GM19468 (cell line): Measurements from ENCODE around the gene USP53.
"Not testable (repeated sequence)": the region's sequence is repeated elsewhere in the genome, so short reads cannot be mapped to it uniquely, and the experiment has no call there.

ENCODE experiments used
- ATAC-seq: cut with Tn5 transposase; IDR thresholded peaks from one replicate; pipeline ENCODE4 v1.9.1; 2021; ENCODE audit warnings: mild to moderate bottlenecking, moderate library complexity, moderate number of reproducible peaks; ENCODE audit not compliant: unreplicated experiment; ENCODE audit errors: extremely low read depth

USP53 gene

GRCh38 chr4:119212234-119212963 is at the start of gene USP53:
Gene USP53, plus strand, starts transcription at chr4:119212713. Its CDS starts 27,047 bp downstream, at chr4:119239760.
- peak; percentile 79 for ATAC-seq

GRCh38 chr4:119165767-119166166 is 46.7 kb upstream of the USP53 start:
- no peak for ATAC-seq

GRCh38 chr4:119170195-119170594 is 42.3 kb upstream of the USP53 start:
- no peak for ATAC-seq

GRCh38 chr4:119172223-119172622 is 40.3 kb upstream of the USP53 start:
- ATAC-seq, result no peak

GRCh38 chr4:119173729-119174361 is 38.7 kb upstream of the USP53 start:
- ATAC-seq, result not testable (repeated sequence)

GRCh38 chr4:119179011-119179410 is 33.5 kb upstream of the USP53 start:
- no peak for ATAC-seq

GRCh38 chr4:119184128-119184527 is 28.4 kb upstream of the USP53 start:
- no peak for ATAC-seq

GRCh38 chr4:119189638-119190037 is 22.9 kb upstream of the USP53 start:
- no peak for ATAC-seq

- ATAC-seq, result no peak
Observed at GRCh38 chr4:119190354-119190753, 22.2 kb upstream of the USP53 start.

- no peak for ATAC-seq
Observed at GRCh38 chr4:119191505-119191904, 21.0 kb upstream of the USP53 start.

- ATAC-seq, result no peak
Observed at GRCh38 chr4:119197772-119198212, 14.7 kb upstream of the USP53 start.

GRCh38 chr4:119204916-119205315 is 7.6 kb upstream of the USP53 start:
- ATAC-seq, result no peak

GRCh38 chr4:119205690-119206089 is 6.8 kb upstream of the USP53 start:
- ATAC-seq, result no peak

- ATAC-seq, result no peak
Observed at GRCh38 chr4:119206178-119206577, 6.3 kb upstream of the USP53 start.

- no peak for ATAC-seq
Observed at GRCh38 chr4:119207051-119207450, 5.5 kb upstream of the USP53 start.

GRCh38 chr4:119209077-119209476 is 3.4 kb upstream of the USP53 start:
- ATAC-seq, result no peak

GRCh38 chr4:119209586-119209985 is 2.9 kb upstream of the USP53 start:
- ATAC-seq, result no peak

GRCh38 chr4:119210775-119211174 is 1.7 kb upstream of the USP53 start:
- ATAC-seq, result no peak

- ATAC-seq, result no peak
Observed at GRCh38 chr4:119211867-119212233, 663 bp upstream of the USP53 start.

- ATAC-seq, result peak; percentile 41
Observed at GRCh38 chr4:119212964-119213606, 572 bp downstream of the USP53 start.

- no peak for ATAC-seq
Observed at GRCh38 chr4:119218093-119218492, 5.6 kb downstream of the USP53 start.
